ENCODE data around the gene MLH3.
A peak's percentile ranks its signal among the peaks of the same experiment; 100 is the strongest.
"Not testable (repeated sequence)": the region's sequence is repeated elsewhere in the genome, so short reads cannot be mapped to it uniquely, and the experiment has no call there.

MLH3 gene

DNA sequence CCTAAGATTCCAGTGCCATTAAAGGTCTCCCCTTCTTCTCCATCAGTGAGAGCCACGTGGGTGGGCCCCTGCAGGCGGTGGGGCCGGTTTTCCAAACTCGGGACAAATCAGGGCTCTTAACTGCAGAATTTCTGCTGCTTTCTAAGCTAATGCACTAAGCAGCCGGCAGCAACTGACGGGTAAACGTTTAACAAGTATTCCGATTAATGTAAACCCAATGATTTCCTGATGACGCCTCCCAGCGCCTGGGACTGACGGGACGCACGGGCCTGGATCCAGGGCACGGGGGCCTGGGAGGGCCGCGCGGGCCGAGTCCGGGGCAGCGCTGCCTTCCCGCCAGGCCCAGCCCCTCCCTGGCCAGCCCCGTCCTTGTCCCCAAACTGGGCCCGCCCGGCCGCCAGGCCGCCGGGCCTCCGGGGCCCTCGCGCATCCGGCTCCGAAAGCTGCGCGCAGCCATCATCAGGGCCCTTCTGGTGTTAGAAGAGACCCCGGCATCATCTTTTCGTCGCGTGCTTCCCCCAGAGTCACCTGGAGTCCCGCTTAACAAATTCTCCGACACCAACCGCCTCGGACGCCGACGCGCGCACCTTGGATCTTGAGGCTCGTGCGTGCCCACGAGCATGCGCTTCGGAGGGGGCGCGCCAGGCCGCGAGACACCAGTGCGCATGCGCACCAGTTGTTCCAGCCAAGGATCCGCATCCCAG is at the start of gene MLH3:
TSS of gene MLH3 (minus strand) at position 616 of the 704 bp plus-strand sequence. CDS start 1,812 bp downstream, outside the sequence.
- peak; percentile 82 for DNase-seq (ENCODE audit: low spot score)

- no peak for DNase-seq (ENCODE audit: low spot score)
These were observed 47.4 kb upstream of the MLH3 start for GRCh38 chr14:75098682-75099081.

DNA sequence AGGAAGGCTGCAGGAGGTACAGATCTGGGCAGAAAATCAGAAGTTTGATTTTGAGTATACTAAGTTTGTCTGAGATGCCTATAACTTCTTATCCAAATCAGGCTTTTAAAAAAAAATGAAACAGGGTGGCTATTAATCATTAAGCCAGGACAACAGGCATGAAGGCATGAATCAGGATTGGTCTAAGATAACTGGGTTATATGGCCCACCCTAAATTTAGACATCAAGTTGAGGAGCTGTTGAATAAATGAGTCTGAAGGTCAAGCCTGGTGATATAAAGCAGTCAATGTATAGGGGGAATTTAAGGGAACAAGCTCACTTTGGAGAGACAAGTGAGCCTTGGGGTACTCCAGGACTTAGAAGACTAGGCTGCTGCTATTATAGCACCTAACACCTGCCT is 46.9 kb upstream of the MLH3 start:
- no peak for DNase-seq (ENCODE audit: low spot score)

- DNase-seq (ENCODE audit: low spot score) = no peak
These were observed 45.7 kb upstream of the MLH3 start for GRCh38 chr14:75096959-75097358.

DNA sequence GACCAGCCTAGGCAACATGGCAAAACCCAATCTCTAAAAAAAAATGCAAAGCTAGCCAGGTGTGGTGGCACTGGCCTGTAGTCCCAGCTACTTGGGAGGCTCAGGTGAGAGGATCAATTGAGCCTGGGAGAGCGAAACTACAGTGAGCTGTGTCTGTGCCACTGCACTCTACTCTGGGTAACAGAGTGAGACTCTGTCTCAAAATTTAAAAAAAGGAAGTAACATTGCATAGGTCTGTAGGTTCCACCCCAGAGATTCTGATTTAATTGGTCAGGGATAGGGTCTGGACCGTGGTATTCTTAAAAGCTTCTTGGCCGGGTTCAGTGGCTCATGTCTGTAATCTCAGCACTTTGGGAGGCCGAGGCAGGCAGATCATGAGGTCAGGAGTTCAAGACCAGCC is 44.4 kb upstream of the MLH3 start:
- no peak for DNase-seq (ENCODE audit: low spot score)

DNA sequence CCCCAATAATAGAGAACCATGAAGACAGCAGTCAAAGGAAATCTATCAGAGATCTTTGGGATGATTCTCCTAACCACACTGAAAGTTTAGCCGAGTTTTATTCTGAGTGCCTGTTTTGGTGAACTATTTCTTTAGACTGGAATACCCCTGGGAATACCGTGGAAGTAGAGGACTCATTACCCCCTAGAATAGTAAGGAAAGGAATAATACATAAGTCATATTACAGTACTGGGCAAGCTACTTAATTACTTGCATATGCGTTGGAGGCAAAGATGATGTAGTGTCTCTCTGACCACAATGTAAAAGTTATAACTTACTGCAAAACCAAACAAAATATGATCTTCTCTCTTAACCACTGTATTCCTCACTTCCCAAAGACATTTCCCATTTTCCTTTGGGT is 43.6 kb upstream of the MLH3 start:
- DNase-seq (ENCODE audit: low spot score) = no peak

DNA sequence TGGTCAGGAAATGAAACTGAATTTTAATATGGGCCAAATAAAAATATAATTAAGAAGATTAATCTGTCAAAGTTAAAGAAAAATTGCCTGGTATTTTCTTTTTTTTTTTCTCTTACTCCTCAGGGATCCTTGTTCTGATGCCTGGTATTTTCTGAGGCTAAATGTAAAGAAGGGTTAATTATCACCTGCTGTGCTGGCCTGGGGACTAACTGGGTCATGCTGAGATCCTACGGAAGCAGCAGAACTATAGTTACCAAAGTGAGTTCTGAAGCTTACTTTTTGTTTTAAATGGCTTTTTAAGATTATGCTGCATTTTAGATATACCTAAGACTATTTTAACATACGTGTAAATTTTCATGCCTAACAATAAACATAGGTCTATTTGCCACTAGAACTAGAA is 41.4 kb upstream of the MLH3 start:
- no peak for DNase-seq (ENCODE audit: low spot score)

DNA sequence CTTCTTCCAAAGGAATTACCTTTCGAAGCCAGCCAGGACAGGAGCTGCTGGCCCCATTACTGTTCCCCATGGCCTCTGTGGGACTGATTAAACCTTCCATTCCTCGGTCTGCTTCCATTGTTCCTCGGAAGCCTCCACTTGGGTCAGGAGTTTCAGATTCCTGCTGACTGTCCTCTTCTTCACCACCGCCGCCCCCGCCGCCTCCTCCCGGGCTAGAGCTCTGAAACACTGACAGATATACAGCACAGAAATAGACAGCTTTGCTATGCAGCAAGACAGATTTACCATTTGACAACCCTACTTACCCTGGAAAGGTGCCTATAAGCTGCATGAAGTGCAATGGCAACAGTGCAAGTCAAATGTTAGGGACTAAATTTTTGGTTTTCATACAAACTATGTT is 40.0 kb upstream of the MLH3 start:
- no peak for DNase-seq (ENCODE audit: low spot score)

- DNase-seq (ENCODE audit: low spot score) = no peak
These were observed 39.1 kb upstream of the MLH3 start for GRCh38 chr14:75090353-75090752.

DNA sequence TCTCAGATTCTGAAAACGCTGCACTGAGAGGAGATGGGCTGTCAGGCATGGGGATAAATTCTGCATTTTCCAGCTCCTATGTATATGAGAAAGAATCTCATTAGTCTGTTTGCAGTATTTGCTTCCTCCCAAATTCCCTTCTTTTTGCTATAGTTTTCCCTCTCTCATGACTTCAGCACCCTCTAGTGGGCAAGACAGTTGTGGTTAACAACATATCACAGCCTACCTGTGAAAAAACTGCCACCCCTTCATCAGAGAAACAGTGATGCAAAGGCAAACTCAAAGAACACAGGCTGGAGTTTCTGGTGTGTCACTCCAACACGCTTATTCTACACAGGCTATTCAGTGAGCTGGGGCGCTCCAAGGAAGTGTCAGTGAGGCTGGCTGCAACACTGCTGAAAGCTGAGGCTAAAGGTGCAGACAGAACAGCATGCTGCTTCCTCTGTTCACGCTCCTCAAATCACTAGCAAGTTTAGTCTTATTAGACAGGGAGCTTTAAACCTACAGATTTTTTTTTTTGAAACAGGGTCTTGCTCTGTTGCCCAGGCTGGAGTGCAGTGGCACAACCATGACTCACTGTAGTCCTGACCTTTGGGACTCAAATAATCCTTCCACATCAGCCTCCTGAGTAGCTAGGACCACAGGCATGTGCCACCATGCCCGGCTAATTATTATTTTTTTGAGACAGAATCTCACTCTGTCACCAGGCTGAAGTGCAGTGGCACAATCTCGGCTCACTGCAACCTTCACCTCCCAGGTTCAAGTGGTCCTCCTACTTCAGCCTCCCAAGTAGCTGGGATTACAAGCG is 37.5 kb upstream of the MLH3 start:
- peak; percentile 57 for DNase-seq (ENCODE audit: low spot score)

DNA sequence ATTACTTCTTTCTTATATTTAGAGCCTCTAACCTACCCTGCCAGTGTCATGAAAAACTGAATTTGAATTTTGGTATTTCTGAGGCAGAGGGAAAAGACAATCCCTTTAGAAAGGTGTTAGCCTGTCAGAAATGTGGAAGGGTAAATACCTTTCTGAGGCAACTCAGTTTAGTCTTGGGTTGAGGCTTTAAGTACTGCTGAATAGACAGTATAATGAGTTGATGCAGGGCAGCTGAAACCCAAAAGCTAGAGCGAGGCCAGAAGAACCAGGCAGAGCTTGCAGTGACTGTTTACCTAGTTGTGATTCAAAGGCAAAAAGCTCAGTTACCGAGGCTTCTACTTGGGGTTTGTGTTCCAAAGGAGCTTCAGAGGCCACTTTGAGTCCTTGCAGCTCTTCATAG is 36.9 kb upstream of the MLH3 start:
- DNase-seq (ENCODE audit: low spot score) = no peak

DNA sequence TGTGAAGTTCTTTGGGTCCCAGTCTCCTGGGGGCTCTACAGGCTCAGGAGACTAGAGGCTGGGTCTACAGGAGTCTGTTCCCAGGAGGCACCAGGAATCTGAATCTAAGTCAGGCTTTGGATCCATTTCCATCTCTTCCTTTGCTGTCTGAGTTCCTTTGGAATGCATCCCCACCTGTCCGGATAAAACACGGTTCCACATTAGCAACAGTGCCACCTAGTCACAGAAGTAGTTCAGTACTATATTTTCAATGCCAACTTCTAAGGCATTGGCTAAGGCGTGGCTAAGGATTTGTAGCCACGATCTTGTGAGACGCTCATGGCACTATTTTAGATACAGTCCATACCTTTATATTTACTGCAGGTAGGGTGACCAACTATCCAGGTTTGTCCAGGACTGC is 33.2 kb upstream of the MLH3 start:
- DNase-seq (ENCODE audit: low spot score) = no peak

DNA sequence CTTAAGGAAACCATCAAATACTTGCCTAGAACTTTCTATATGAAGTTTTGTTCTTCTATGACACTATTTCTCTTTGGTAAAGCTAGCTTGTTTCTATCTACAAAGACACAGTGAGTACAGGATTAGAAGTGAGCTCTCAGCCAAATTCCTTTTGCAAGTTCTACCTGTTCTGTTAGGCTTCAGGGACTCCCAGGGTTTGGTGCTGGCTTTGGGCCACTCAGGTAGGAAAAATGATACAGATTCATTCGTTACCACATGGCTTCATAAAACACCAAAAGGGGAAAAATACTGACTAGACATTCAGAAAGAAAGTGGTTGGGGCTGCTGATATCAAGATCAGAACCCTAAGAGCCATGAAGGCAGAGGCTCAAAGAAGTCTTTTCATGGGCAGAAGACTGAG is 32.0 kb upstream of the MLH3 start:
- DNase-seq (ENCODE audit: low spot score) = no peak

DNA sequence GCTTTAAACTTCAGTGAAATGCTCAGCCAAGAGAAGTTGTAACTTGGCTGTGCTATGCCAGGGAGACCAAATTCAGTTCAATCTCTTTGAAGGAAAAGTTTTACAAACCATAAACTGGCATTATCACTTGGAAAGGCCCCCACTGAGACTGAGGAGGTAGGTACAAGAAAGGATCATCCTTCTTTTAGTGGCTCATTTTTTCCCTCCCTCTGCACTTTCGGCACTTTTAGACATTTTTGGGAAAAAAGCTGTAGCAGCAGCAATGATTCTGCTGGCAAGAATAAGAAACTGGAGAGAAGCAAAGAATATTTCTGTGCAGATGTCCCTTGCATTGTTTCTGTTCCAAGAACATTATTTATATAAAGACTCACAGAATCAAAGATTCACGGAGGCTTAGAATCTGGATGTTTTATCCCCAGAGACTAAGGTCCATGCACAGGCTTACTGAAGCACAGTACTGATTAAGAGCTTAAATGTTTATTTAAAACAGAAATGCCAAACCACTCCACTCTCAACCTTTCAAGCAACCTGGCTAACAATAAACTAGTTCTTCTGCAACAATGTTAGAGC is 30.5 kb upstream of the MLH3 start:
- no peak for DNase-seq (ENCODE audit: low spot score)

DNA sequence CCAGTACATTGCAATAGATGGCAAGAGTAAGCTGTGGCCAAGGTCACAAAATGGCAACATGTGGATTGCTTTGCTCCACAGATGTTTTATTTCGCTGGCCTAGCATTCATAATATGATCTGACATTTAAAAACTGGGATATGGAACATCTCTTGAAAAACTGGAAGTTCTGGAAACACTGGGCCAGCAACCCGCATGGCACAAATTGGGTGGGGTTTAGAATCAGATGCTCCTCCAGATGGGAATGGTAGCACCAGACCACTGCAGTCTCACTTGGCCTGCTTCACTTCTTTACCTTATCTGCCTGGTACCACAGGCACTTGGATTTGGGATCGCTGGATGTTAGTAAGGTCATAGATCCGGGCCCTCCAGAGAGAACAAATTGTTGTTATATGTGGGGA is 28.3 kb upstream of the MLH3 start:
- no peak for DNase-seq (ENCODE audit: low spot score)

- no peak for DNase-seq (ENCODE audit: low spot score)
These were observed 26.5 kb upstream of the MLH3 start for GRCh38 chr14:75077794-75078193.

DNA sequence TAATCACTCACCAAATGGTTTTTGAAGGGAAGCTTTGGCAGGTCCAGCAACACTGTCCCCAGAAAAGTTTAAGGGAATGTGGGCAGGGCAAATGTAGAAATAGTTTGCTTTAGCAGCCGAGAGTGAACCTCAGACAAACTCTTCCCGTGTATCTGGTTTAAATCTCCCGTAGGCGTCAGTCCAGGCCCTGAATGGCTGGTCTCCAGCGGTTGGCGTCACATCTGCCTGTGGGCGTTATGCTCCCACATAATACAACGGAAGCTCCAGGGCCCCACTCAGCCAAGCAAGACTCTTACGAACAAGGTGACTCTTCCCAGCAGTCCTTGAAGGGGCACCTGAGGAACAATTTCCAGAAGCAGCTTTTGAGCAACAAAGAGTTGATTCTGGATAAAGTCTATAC is 19.1 kb upstream of the MLH3 start:
- DNase-seq (ENCODE audit: low spot score) = no peak

DNA sequence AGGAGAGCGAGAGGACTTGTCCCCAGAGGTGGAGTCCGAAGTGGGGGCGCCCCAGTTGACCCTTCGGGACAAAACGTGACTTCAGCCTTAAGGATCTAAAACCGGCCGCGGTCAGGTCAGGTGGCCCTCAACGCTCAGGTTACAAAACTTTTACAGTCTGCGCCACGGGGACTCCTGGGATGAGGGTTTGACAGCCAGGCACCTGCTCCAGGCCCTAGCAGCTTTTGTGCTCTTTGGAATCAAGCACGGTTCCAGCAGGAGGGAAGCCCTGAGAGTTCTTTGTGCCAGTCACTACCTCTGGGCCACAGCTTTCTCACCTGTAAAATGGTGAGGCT is 18.5 kb upstream of the MLH3 start:
- no peak for DNase-seq (ENCODE audit: low spot score)

- DNase-seq (ENCODE audit: low spot score) = peak; percentile 94
These were observed 18.0 kb upstream of the MLH3 start, which contains the start of gene ZC2HC1C for GRCh38 chr14:75069121-75069810. Gene ZC2HC1C, plus strand, starts transcription at chr14:75069641. Its CDS starts 933 bp downstream, at chr14:75070574.

DNA sequence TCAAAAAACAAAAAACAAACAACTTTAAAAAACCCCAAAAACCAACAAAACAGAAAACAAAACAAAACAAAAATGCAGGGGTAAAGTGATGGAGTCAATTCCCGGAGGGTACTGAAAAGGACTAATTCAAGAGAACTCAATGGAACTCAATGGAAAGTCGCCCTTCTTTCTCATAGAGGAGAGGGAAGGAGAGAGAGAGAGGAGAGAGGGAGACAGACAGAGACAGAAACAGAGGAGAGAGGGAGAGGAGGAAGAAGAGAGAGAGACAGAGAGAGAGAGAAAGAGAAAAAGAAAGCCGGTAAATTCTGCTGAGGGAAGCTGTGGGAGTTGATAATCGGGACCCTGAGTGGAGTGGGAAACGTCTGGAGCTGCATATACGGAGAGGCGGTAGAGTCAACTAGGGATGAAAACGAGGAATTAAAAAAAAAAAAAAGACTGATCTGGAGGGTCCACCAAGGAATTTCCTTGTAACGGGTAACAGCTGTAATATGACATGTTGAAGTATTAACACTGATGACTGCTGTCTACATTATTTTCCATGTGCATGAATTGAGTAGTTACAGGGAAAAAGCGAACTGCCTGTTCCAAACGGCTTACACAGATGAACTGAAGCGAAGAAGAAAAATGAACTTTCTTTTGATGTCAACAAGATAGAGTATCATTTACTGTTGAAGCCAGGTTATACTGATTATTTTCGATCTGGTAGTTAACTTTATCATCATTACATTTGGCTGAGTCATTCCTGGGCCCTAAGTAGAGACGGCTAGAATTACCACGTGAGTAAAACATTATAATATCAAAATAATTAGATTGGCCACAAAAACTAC is 17.2 kb upstream of the MLH3 start:
- no peak for DNase-seq (ENCODE audit: low spot score)

GRCh38 chr14:75067765-75068164 is 16.5 kb upstream of the MLH3 start:
- not testable (repeated sequence) for DNase-seq (ENCODE audit: low spot score)

- DNase-seq (ENCODE audit: low spot score) = no peak
These were observed 15.9 kb upstream of the MLH3 start for GRCh38 chr14:75067212-75067611.

Data from globus pallidus (tissue), 1 donor.